GM20000 (cell line): ENCODE data around the gene PPFIA1.

Experiments used
- DNase-seq: peaks from one replicate; pipeline ENCODE4 v3.0.0; 2012; ENCODE audit warnings: low spot score
- CTCF ChIP-seq: IDR thresholded peaks from 2 replicates; pipeline ENCODE4 v1.5.1; 2012; ENCODE audit warnings: mild to moderate bottlenecking, control low read depth; ENCODE audit errors: extremely low read depth, missing control alignments

The PPFIA1 gene

DNA sequence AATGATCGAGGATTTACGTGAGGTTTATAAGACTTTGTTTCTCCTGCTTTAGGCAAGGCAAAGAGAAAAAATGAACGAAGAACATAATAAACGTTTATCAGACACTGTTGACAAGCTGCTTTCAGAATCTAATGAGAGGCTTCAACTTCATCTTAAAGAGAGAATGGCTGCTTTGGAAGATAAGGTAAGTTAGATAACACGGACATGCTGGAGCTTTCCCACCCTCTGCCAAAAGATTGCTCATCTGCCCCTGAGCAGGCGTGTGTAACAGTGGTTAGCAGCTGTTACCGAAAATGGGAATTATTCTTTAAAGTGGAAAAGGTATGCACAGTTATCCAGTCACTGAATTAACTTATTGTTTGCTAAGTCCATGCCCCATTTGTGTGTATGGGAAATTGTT is 65.0 kb downstream of the PPFIA1 start:
- no peak for TF ChIP-seq CTCF

GRCh38 chr11:70338594-70338993 is 68.1 kb downstream of the PPFIA1 start:
- no peak for TF ChIP-seq CTCF
- DNase-seq = no peak

More for the DNA sequence above, 65.0 kb downstream of the PPFIA1 start:
- no peak for DNase-seq

DNA sequence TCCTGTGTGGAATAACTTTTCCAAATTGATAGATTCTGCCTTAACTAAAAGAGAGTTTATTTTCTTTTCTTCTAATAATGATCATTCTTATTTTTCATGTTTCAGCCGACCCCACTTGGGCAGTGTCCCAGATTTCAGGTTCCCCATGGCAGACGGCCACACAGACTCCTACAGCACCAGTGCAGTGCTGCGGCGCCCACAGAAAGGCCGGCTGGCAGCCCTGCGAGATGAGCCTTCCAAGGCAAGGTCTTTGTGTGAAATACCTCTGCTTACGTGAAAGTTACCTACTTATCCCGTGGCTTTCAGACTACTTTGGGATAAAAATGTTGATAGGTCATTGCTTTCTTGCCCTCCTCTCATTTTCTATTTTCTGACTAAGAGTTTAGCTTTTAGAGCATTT is 68.6 kb downstream of the PPFIA1 start:
- TF ChIP-seq CTCF = no peak
- no peak for DNase-seq

DNA sequence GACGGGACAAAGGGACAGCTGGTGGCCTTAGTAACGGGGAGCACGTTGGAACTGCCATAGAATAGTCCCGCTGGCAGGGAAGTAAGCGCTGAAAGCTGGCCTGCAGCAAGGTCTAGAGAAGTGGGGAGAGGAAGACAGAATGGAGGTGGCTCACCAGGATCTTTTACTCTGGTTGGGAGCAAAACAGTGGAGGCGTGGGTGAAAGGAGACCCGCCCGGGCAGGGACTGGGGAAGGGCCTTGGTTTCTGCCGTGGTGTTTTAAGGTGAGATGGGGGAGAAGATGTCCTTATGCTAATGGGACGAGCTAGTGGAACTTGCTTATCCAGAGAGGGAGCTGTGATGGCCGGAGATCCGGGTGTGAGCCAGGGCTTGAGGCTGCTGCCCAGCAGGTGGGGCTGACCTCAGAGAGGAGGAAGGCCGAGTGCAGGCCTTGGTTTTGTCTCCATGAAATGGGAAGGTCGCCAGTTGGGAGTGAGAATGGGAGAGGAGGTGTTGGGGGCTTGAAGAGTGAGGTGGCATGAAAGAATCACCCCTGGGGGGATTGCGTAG is 71.5 kb downstream of the PPFIA1 start:
- no peak for TF ChIP-seq CTCF
- DNase-seq = no peak

DNA sequence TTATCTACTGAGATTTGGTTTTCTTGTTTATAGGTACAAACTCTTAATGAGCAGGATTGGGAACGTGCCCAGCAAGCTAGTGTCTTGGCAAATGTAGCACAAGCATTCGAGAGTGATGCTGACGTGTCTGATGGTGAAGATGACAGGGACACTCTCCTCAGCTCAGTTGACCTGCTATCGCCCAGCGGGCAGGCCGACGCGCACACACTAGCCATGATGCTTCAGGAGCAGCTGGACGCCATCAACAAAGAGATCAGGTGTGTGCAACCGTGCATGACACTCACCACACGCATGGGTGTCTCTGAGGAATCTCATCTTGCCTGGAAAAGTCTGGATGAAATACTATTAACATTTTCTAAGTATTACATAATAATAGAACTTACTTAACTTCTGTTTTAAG is 73.1 kb downstream of the PPFIA1 start:
- no peak for DNase-seq
- TF ChIP-seq CTCF = no peak

DNA sequence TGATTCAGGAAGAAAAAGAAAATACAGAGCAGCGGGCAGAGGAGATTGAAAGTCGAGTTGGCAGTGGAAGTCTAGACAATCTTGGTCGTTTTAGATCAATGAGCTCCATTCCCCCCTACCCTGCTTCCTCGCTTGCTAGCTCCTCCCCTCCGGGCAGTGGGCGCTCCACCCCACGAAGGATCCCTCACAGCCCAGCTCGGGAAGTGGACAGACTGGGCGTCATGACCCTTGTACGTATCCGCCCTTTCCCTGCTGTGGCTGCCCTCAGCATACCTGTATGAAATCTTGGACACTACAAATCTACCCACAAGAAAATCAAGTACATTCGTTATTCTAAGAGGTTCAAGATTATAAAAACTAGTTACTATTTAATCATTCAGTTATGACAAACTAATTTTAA is 77.7 kb downstream of the PPFIA1 start:
- no peak for TF ChIP-seq CTCF

DNA sequence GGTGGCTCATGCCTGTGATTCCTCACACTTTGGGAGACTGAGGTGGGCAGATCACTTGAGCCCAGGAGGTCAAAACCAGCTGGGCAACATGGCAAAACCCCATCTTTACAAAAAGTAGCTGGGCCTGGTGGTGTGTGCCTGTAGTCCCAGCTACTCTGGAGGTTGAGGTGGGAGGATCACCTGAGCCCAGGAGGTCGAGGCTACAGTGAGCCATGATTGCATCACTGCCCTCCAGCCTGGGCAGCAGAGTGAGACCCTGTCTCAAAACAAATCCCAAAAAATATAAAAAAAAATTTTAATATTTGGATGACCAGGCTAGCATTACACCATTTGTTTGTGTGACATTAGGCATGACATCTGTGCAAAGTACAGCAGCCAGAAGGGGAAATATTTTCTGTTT is 78.1 kb downstream of the PPFIA1 start:
- TF ChIP-seq CTCF = no peak
- DNase-seq = no peak

More for the DNA sequence above, 77.7 kb downstream of the PPFIA1 start:
- no peak for DNase-seq
